A549 (cell line): ENCODE measurements around the gene KRAS.

Experiments used
- BHLHE40 ChIP-seq: IDR thresholded peaks from 2 replicates; pipeline ENCODE4 v1.6.1; 2012; ENCODE audit warnings: low read depth, low read length, inconsistent platforms
- CHD2 ChIP-seq: fragments of 150-350 bp; IDR thresholded peaks from 2 replicates; pipeline ENCODE4 v1.6.1; 2014; ENCODE audit warnings: low read length; ENCODE audit not compliant: partially characterized antibody
- EHF ChIP-seq: fragments of 250-450 bp; sonication (Bioruptor Pico); IDR thresholded peaks from 2 replicates; pipeline ENCODE4 v1.5.0; 2020; ENCODE audit warnings: mild to moderate bottlenecking
- EHMT2 ChIP-seq: fragments of 200-600 bp; sonication (generic); IDR thresholded peaks from 2 replicates; pipeline ENCODE4 v1.6.1; 2016; ENCODE audit warnings: antibody characterized with exemption, low read depth, mild to moderate bottlenecking, moderate library complexity
- EP300 ChIP-seq, 2 experiments: fragments of >200 bp; sonication (Bioruptor Twin); formaldehyde crosslinking; IDR thresholded peaks; 2 replicates in 1 of 2; 3 replicates in 1 of 2; pipeline ENCODE4 v1.6.1; 2016 to 2017
- MAZ ChIP-seq: fragments of 150-350 bp; IDR thresholded peaks from 2 replicates; pipeline ENCODE4 v1.6.1; 2014; ENCODE audit warnings: antibody characterized with exemption, low read depth, low read length, borderline replicate concordance
- MYC ChIP-seq: IDR thresholded peaks from 2 replicates; pipeline ENCODE4 v1.6.1; 2012; ENCODE audit warnings: mild to moderate bottlenecking, inconsistent platforms, low read length, improper control_type of control experiment, borderline replicate concordance
- POLR2A ChIP-seq: IDR thresholded peaks from 2 replicates; pipeline ENCODE4 v1.6.1; 2012; ENCODE audit warnings: mild to moderate bottlenecking, low read length
- TP53 ChIP-seq: fragments of 250-450 bp; sonication (Bioruptor Pico); IDR thresholded peaks from 2 replicates; pipeline ENCODE4 v1.5.0; 2021; ENCODE audit warnings: mild to moderate bottlenecking, moderate library complexity
- TF ChIP-seq, protein P1 (sequence below): IDR thresholded peaks from 2 replicates; pipeline ENCODE4 v1.6.1; 2012
- TF ChIP-seq, protein P2 (sequence below): fragments of >200 bp; sonication (Bioruptor Twin); formaldehyde crosslinking; IDR thresholded peaks from 3 replicates; pipeline ENCODE4 v1.5.1; 2016
- TF ChIP-seq, protein P3 (sequence below): fragments of 200-600 bp; sonication (generic); IDR thresholded peaks from 2 replicates; pipeline ENCODE4 v1.6.1; 2016; ENCODE audit warnings: antibody characterized with exemption, mild to moderate bottlenecking, moderate library complexity
- TF ChIP-seq, protein P4 (sequence below): IDR thresholded peaks from 2 replicates; pipeline ENCODE4 v1.6.1; 2012; ENCODE audit warnings: low read depth, borderline replicate concordance

DNA sequence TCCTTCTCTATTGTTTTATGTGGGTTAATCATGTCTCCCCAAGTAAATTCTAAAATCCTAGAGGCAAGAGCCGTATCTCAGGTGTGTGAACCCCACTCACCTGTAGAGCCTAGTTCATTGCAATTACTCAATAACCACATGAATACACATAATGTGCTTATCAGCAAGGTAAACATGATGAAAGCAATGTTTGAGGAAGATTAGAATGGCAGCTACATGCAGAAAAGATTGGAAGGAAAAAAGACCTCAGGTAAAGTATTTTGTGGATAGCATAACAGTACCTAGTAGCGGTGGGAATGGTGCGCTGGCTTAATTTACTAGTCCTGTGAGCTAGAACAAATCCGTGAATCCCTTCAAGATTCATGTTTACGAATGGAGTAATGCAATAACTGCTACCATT lies 5.3 kb upstream of the KRAS start:
- TF ChIP-seq EHMT2 (no peak), BHLHE40 (no peak), MAZ (no peak), TP53 (no peak), MYC (no peak), POLR2A (no peak), EP300 (IDR thresholded peaks at IDR 0.05) (no peak), EHF (CRISPR knock-in tag) (no peak), CHD2 (no peak)
- TF ChIP-seq, protein P1, sequence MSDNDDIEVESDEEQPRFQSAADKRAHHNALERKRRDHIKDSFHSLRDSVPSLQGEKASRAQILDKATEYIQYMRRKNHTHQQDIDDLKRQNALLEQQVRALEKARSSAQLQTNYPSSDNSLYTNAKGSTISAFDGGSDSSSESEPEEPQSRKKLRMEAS = no peak
- TF ChIP-seq, protein P2, sequence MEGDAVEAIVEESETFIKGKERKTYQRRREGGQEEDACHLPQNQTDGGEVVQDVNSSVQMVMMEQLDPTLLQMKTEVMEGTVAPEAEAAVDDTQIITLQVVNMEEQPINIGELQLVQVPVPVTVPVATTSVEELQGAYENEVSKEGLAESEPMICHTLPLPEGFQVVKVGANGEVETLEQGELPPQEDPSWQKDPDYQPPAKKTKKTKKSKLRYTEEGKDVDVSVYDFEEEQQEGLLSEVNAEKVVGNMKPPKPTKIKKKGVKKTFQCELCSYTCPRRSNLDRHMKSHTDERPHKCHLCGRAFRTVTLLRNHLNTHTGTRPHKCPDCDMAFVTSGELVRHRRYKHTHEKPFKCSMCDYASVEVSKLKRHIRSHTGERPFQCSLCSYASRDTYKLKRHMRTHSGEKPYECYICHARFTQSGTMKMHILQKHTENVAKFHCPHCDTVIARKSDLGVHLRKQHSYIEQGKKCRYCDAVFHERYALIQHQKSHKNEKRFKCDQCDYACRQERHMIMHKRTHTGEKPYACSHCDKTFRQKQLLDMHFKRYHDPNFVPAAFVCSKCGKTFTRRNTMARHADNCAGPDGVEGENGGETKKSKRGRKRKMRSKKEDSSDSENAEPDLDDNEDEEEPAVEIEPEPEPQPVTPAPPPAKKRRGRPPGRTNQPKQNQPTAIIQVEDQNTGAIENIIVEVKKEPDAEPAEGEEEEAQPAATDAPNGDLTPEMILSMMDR = no peak
- TF ChIP-seq, protein P3, sequence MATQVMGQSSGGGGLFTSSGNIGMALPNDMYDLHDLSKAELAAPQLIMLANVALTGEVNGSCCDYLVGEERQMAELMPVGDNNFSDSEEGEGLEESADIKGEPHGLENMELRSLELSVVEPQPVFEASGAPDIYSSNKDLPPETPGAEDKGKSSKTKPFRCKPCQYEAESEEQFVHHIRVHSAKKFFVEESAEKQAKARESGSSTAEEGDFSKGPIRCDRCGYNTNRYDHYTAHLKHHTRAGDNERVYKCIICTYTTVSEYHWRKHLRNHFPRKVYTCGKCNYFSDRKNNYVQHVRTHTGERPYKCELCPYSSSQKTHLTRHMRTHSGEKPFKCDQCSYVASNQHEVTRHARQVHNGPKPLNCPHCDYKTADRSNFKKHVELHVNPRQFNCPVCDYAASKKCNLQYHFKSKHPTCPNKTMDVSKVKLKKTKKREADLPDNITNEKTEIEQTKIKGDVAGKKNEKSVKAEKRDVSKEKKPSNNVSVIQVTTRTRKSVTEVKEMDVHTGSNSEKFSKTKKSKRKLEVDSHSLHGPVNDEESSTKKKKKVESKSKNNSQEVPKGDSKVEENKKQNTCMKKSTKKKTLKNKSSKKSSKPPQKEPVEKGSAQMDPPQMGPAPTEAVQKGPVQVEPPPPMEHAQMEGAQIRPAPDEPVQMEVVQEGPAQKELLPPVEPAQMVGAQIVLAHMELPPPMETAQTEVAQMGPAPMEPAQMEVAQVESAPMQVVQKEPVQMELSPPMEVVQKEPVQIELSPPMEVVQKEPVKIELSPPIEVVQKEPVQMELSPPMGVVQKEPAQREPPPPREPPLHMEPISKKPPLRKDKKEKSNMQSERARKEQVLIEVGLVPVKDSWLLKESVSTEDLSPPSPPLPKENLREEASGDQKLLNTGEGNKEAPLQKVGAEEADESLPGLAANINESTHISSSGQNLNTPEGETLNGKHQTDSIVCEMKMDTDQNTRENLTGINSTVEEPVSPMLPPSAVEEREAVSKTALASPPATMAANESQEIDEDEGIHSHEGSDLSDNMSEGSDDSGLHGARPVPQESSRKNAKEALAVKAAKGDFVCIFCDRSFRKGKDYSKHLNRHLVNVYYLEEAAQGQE = no peak
- TF ChIP-seq, protein P4, sequence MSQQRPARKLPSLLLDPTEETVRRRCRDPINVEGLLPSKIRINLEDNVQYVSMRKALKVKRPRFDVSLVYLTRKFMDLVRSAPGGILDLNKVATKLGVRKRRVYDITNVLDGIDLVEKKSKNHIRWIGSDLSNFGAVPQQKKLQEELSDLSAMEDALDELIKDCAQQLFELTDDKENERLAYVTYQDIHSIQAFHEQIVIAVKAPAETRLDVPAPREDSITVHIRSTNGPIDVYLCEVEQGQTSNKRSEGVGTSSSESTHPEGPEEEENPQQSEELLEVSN = no peak
